ENCODE data around the gene COL13A1.

COL13A1 gene

DNA sequence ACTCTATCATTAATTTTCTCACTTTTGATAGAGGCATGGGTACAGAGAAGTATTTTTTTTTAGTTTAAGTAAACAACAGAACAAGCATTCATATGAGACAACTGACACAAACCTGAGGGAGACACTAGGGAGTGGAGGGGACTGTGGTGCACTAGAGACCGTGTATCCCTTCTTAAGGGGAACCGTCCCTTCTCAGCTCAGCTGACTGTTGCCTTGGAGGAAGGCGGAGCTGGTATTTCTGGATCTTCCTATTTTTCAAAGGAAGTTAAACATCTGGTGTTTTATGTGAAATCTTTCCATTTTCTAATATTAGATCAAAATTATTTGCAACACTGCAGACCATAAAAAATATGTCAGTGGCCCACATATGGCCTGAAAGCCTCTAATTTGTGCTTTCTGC is 137.4 kb downstream of the COL13A1 start:
- no peaks in the 10 kb centered on the region for H3K36me3 ChIP-seq (ENCODE audit: low read depth)
- H3K27ac ChIP-seq (ENCODE audit: poor library complexity, severe bottlenecking) = no peak overlapping the region

DNA sequence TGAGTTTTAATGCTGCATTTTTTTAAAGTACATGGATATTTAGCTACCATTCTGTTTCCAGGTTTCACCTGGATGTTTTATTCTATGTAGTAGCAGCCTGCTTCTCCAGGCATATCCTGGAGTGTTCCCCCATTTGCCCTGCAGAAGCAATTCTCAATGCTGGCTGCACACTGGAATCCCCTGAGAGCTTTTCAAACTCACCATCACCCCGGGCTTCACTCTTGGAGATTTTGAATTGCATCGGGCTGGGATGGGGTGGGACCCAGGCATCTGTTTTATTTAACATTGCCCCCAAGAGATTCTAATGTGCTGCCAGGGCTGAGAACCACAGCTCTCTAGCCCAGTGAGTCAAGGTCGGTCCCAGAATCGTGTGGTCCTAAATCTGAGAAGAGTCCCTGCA is 137.8 kb downstream of the COL13A1 start:
- no peak overlapping the region for H3K27ac ChIP-seq (ENCODE audit: poor library complexity, severe bottlenecking)
- H3K4me3 ChIP-seq (ENCODE audit: severe bottlenecking) = no peak overlapping the region
- H3K27me3 ChIP-seq (ENCODE audit: insufficient read depth, poor library complexity, severe bottlenecking) = no peaks in the 10 kb centered on the region
- no peaks in the 10 kb centered on the region for H3K9me3 ChIP-seq (ENCODE audit: severe bottlenecking)
- DNase-seq (ENCODE audit: low spot score) (no peak), ATAC-seq (ENCODE audit: low read depth) (no peak)
- H3K4me1 ChIP-seq (ENCODE audit: insufficient read depth, poor library complexity, severe bottlenecking) = no peaks in the 10 kb centered on the region
- H3K36me3 ChIP-seq (ENCODE audit: low read depth) = no peaks in the 10 kb centered on the region
- TF ChIP-seq, protein P1, sequence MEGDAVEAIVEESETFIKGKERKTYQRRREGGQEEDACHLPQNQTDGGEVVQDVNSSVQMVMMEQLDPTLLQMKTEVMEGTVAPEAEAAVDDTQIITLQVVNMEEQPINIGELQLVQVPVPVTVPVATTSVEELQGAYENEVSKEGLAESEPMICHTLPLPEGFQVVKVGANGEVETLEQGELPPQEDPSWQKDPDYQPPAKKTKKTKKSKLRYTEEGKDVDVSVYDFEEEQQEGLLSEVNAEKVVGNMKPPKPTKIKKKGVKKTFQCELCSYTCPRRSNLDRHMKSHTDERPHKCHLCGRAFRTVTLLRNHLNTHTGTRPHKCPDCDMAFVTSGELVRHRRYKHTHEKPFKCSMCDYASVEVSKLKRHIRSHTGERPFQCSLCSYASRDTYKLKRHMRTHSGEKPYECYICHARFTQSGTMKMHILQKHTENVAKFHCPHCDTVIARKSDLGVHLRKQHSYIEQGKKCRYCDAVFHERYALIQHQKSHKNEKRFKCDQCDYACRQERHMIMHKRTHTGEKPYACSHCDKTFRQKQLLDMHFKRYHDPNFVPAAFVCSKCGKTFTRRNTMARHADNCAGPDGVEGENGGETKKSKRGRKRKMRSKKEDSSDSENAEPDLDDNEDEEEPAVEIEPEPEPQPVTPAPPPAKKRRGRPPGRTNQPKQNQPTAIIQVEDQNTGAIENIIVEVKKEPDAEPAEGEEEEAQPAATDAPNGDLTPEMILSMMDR (IDR thresholded peaks at IDR 0.05; ENCODE audit: poor library complexity, severe bottlenecking) = no peak

More for the DNA sequence above, 137.4 kb downstream of the COL13A1 start:
- no peaks in the 10 kb centered on the region for H3K9me3 ChIP-seq (ENCODE audit: severe bottlenecking)
- no peaks in the 10 kb centered on the region for H3K27me3 ChIP-seq (ENCODE audit: insufficient read depth, poor library complexity, severe bottlenecking)
- ATAC-seq (ENCODE audit: low read depth) (no peak), DNase-seq (ENCODE audit: low spot score) (no peak)
- no peaks in the 10 kb centered on the region for H3K4me1 ChIP-seq (ENCODE audit: insufficient read depth, poor library complexity, severe bottlenecking)
- TF ChIP-seq, protein P1 (IDR thresholded peaks at IDR 0.05; ENCODE audit: poor library complexity, severe bottlenecking) = no peak
- H3K4me3 ChIP-seq (ENCODE audit: severe bottlenecking) = no peak overlapping the region

DNA sequence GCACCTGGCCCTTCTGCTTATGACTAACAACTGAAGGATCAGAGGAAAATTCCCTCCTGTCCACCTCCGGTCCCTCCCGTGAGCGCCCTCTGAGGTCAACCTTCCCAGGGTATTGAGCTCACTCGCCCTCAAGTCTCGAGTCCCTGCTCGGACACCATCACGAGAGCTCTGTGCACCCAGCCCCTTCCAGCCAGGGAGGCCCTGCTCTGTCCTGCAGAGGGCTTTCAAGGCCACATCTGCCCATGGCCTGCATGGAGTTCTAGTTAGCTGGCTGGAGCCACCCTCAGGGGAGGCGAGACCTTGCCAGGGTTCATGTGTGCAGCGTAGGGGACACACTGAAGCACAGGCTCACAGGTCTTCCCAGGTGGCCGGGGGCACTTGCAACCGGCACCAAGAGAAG is 140.0 kb downstream of the COL13A1 start:
- H3K27me3 ChIP-seq (ENCODE audit: insufficient read depth, poor library complexity, severe bottlenecking) = no peaks in the 10 kb centered on the region
- TF ChIP-seq, protein P1 (IDR thresholded peaks at IDR 0.05; ENCODE audit: poor library complexity, severe bottlenecking) = no peak
- H3K36me3 ChIP-seq (ENCODE audit: low read depth) = no peaks in the 10 kb centered on the region
- H3K27ac ChIP-seq (ENCODE audit: poor library complexity, severe bottlenecking) = no peak overlapping the region
- DNase-seq (ENCODE audit: low spot score) (no peak), ATAC-seq (ENCODE audit: low read depth) (no peak)
- no peaks in the 10 kb centered on the region for H3K4me1 ChIP-seq (ENCODE audit: insufficient read depth, poor library complexity, severe bottlenecking)
- no peak overlapping the region for H3K4me3 ChIP-seq (ENCODE audit: severe bottlenecking)
- H3K9me3 ChIP-seq (ENCODE audit: severe bottlenecking) = no peaks in the 10 kb centered on the region

DNA sequence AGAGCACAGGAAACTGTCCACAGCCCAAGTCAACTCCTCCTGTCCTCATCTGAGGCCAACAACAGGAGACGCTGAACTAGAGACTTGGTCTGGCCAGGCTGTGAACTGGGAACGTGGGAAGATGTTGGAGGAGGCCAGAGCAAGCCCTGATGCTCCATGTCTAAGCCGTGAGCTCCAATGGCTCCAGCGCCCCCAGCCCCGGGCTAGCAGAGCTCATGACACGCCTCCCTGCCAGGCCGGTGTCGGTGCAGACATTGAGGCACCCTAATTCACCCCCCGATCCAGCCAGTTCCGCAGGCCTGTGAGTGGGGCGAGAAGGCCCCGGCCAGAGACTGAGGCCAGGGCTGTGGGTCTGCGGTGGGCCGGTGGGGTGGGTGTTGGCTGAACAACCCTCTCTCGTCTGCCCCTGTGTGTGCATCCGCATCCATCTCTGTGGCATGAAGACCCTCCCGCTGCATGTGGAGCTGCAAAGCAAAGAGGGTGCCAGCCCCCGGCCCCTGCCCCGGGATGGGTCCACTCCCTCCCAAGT is 141.7 kb downstream of the COL13A1 start:
- Histone ChIP-seq H3K4me1 (ENCODE audit: insufficient read depth, poor library complexity, severe bottlenecking) (no peaks in the 10 kb centered on the region), H3K4me3 (ENCODE audit: severe bottlenecking) (no peak overlapping the region), H3K36me3 (ENCODE audit: low read depth) (no peaks in the 10 kb centered on the region), H3K27ac (ENCODE audit: poor library complexity, severe bottlenecking) (no peak overlapping the region), H3K9me3 (ENCODE audit: severe bottlenecking) (no peaks in the 10 kb centered on the region), H3K27me3 (ENCODE audit: insufficient read depth, poor library complexity, severe bottlenecking) (no peaks in the 10 kb centered on the region)
- no peak for DNase-seq (ENCODE audit: low spot score)
- TF ChIP-seq, protein P1 (IDR thresholded peaks at IDR 0.05; ENCODE audit: poor library complexity, severe bottlenecking) = no peak
- no peak for ATAC-seq (ENCODE audit: low read depth)

DNA sequence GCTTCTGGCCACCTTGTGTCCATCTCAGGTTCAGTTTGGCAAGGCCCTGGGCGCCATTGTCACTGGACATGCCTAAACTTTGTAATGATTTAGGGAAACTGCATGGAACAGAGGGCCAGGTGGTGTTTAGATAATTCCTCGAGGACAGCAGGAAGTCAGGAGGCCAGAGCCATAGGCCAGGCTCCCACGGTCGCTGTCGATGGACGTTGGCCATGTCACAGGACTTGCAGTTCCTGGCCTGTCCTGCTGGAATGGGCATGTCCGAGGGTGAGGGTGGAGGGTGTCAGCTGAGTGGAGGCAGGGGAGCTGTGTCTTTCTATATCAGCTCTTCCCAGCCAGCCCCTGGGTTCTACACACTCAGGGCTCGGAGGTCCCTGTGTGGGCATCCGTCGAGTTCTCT is 143.1 kb downstream of the COL13A1 start:
- H3K27me3 ChIP-seq (ENCODE audit: insufficient read depth, poor library complexity, severe bottlenecking) = no peaks in the 10 kb centered on the region
- no peaks in the 10 kb centered on the region for H3K4me1 ChIP-seq (ENCODE audit: insufficient read depth, poor library complexity, severe bottlenecking)
- H3K36me3 ChIP-seq (ENCODE audit: low read depth) = no peaks in the 10 kb centered on the region
- TF ChIP-seq, protein P1 (IDR thresholded peaks at IDR 0.05; ENCODE audit: poor library complexity, severe bottlenecking) = no peak
- DNase-seq (ENCODE audit: low spot score) = no peak
- no peak for ATAC-seq (ENCODE audit: low read depth)
- no peak overlapping the region for H3K4me3 ChIP-seq (ENCODE audit: severe bottlenecking)
- no peaks in the 10 kb centered on the region for H3K9me3 ChIP-seq (ENCODE audit: severe bottlenecking)
- no peak overlapping the region for H3K27ac ChIP-seq (ENCODE audit: poor library complexity, severe bottlenecking)
